ENCODE measurements around the gene ITM2C. TPM values are rescaled to one million over a fixed set of nuclear protein-coding genes. Genes with fewer than 3 reads are reported as not detected.

The ITM2C gene
- total and polyA plus RNA-seq, 9 of the 15 experiments (the other 6 are each of a cell fraction or from before 2014, with no cell fraction given): 0.49 to 58.8 (median 21.5) TPM

GRCh38 chr2:230840301-230840700 lies 24.4 kb upstream of the ITM2C start (continued):
- no peak for TF ChIP-seq HBP1 (CRISPR knock-in tag; IDR thresholded peaks at IDR 0.05)
- no peak for TF ChIP-seq CSDE1 (IDR thresholded peaks at IDR 0.05)
- no peak for TF ChIP-seq ARID3A (IDR thresholded peaks at IDR 0.05; ENCODE audit: borderline replicate concordance, low read depth, low read length)
- no peak for TF ChIP-seq TFAP4 (CRISPR knock-in tag; IDR thresholded peaks at IDR 0.05; ENCODE audit: borderline replicate concordance)
- no peak for TF ChIP-seq PATZ1 (CRISPR knock-in tag; IDR thresholded peaks at IDR 0.05; ENCODE audit: borderline replicate concordance)
